Activated T-cell treated with anti-CD3 and anti-CD28 coated beads for 24 hours (primary cell): ENCODE measurements around the gene LIMS2.

Experiments
- DNase-seq: peaks from one replicate; pipeline ENCODE4 v3.0.0-alpha.2; 2020; ENCODE audit warnings: low read depth

The LIMS2 gene

DNA sequence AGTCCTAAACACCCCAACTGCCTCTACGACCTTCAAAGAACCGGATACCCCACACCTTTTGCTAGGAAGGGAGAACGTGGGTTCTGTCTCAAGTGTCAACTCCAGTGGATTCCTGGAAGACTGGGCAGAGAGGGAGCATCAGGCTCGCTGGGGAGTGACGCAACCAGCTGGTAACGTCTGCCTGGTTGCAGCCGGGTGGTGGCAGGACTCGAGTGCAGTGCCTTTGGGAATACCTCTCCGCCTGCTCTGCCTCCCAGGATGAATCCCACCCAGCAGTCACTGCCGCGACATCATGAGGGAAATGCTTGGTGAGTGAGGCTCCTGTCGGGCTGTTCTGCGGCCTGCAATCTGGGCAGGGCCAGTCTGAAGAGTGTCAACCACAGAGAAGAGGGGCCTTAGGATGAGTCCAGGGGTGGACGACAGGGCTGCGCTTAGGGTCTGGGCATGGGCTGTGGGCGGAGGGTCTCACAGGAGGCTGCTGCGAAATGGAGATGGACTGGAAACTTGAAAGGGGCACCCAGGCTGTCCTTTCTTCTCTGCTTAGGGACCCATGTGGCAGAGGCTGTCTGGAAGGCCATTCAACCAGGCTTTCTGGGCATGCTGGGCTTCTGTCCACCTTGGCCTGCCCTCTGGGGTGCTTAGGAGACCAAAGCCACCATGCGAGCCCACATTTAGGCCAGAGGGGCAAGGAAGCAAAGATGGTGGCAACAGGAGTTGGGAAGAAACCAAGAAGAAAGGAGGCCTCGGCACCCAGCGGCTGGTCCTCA lies 16.5 kb downstream of the LIMS2 start:
- no peak for DNase-seq

DNA sequence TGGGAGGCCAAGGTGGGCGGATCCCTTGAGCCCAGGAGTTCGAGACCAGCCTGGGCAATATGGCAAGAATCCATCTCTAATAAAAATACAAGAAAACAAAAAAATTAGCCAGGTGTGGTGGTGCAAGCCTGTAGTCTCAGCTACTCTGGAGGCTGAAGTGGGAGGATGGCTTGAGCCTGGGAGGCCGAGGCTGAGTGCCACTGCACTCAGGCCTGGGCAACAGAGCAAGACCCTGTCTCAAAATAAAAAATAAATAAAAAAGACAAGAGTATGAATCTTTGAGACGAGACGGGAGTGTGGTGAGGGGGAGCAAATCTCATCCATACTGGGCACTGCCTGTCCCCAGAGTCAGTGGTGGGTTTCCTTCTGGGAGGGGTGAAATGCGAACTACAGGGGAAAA lies 17.2 kb downstream of the LIMS2 start:
- DNase-seq, result no peak

DNA sequence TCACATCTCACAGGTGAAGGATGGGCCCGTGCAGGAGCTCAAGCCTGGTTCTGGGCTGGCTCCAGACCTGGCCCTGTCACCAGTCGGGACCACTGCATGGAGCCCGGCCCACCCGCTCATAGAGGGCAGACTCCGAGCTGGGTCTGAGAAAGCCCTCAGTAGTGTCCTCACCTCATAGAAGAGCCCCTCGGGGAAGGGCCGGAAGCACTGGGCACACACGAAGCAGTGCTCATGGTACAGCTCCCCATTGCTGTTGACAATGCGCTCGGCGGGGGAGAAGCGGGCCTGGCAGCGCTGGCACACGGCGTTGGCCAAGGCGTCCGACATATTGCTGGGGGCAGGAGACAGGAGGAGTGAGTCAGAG lies 18.1 kb downstream of the LIMS2 start:
- DNase-seq, result no peak

DNA sequence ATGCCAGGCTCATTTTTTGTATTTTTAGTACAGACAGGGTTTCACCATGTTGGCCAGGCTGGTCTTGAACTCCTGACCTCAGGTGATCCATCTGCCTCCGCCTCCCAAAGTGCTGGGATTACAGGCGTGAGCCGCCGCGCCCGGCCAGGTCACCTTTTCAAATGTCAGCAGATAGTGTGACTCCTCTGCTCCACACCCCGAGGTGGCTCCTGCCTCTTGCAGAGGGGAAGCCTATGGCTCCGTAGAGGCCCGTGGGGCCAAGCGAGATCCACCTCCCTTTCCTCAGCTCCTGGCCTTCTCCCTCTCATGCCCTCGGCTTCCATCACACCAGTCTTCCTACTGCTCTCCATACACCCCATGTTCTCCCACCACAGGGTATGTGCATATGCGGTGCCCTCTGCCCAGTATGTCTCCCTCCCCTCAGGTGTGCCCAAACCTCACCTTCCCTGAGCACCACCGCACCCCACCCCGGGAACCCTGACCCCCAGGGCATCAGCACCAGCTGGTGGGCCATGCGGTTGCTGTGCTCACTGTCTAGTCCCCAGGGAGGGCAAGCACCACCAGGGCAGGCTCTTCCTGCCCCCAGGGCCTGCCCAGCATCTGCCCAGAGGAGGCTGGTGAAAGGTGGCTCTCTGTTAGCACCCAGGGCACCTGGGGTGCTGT lies 18.6 kb downstream of the LIMS2 start:
- no peak for DNase-seq

DNA sequence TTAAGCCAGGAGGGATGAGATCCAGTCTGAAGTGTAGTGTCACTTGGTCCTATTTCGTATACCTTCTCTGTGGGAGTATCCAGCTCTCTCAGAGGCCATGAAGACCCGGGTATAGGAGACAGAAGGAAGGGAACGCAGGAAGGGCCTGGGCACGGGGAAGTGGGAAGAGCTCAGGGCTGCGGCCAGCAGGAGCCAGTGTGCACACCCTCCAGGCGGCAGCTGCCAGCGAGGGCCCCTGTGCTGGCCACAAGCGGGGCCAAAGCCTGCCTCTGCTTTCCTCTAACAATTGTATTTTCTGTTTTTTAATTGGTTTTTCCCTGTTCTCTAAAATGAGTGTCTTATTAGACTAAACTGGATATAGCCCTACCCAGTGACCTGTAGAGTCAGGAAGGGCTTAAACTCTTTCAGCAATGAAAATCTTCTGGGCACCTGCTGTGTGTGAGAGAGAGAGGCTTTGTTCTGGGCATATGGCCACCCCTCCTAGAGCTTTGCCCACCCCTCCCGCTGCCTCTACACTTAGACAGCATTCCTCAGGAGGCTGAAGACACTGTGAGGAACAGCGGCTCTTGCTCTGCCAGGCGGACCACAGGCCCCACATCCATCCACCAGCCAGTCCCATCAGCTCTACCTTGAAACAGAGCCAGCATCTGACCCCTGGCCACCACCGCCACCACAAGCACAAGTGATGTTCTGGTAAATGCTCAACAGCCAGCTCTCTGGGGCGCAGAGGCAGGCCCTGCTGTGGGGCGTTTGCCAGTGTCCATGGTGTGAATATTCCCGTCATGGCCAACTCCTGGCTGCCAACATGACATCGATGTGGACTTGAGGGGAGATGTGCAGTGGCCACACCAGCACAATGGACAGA lies 19.9 kb downstream of the LIMS2 start:
- DNase-seq, result no peak

DNA sequence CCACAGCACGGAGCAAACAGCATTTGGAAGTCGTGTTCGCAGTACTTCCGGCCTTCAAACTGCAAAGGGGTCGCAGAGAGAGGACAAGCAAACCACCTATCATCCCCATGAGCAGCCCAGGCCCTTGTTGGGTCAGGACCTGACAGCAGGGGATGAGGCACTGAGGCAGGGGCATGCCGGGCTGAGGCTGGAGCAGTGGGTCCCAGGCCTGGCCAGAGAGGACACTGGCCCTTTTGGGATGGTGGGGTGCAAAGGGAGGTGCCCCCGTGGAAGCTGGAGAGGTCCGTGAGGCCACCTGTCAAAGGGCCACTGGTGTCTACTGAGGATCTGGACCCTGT lies 20.5 kb downstream of the LIMS2 start:
- DNase-seq, result no peak

DNA sequence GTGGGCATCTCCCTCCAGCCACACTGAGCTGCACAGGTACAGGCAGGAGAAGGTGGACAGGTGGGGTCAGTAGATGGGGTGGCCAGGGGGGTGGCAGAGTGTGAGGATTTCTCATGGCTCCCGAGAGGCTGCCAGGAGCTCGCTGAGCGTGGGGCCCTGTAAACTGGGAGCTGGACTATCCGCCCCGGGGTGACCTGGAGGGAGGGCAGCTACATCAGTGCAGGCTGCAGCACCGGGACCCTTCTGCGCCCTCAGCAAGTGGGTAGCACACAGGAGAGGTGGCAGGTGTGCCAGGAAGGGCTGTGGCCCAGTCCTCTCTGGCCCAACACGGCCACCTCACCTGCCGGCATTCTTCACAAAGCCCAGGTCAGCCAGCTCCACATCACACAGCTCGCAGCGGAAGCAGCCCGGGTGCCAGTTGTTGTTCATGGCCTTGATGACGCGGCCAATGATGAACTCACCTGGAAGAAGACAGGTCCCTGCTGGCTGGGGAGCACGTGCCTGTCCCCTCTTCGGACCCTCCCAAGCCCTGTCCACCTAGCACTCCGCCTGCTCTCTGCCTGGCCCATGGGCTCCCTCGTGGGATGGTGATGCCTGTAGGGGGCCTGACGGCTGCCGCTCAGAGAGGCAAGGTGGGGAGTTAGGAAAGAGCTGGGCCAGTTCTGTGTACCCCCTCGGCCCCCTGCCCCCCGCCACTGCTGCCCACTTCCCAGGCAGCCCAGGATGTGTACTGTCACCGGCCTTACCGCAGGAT lies 21.1 kb downstream of the LIMS2 start:
- DNase-seq, result no peak

DNA sequence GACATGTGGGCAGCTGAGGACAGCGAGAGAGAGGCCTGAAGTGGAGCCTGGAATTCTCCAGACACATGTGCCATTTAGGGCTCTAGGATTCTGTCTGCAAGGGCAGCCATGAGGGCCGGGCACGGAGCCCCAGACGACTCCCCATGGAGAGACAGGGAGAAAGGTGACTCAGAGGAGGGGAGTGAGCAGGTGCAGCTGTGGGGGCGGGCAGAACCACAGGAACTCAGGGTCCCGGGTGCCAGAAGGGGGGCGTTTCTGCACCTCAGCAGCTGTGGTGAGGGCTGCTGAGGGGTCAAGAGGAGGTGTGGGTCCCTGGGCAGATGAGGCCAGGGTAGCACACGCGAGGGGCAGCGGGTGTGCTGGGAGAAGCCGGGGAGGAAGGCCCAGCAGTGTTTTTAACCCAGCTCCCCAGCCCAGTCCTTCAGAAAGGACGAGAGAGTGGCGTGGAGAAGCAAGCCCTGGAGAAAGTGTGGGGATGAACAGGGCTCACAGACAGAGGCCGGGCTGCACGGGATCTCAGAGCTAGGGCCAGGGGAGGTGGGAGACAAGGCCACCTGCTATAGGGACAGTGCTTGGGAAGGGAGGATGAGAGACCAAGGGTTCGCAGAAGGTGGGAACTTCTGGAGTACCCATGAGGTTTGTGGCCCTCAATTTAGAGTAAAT lies 21.8 kb downstream of the LIMS2 start:
- no peak for DNase-seq

DNA sequence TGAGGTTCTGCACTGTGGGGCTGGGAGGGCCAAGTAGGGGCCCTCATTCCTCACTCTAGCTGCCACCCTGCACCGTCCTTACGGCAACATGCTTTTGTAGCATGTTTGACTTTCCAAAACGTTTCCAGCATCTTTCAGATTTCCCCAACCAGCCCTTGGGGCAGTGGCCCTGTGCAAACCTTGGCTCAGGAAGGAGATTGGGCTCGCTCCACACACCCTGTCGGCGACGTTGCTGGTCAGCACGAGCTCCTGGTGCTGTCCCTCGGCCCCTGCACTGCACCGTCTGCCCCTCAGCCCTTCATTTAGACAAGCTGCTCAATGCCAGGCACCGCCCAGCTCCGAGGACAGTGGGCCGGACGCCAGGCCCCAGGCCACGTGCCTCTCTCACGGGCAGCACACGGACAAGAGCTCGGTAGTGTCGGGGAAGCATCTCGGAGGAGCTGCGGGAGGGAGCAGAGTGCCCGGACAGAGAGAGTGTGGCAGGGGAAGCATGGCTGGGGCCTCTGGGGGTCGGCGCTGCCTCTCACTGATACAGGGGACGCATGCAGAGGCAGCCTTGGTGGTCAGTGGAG lies 22.5 kb downstream of the LIMS2 start:
- no peak for DNase-seq

DNA sequence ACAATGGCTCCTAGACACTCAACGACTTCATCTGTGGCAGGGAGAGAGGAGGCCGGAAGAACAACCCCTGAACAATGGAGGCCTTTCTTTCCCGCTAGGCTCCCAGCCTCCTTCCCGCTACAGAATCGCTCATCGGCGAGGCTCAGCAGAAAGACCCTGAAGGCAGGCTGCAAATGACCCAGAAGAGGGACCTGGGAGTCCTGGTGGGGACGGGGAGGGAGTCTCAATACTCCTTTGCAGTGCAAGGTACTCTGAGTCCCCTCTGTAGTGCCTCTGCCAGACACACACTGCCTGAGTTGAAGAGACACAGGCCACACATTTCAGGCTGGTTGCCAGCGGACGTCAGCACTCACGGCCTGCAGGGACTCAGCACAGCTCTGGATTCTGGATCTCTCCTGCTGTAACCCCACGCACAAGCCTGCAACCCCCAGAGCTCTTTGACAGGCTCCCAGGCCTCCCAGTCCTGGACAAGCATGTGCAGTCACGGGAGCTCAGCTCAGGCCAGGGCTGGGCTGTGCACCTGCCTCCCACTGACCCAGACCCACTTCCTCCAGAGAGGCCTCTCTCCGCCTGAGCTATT lies 23.3 kb downstream of the LIMS2 start:
- DNase-seq, result no peak

DNA sequence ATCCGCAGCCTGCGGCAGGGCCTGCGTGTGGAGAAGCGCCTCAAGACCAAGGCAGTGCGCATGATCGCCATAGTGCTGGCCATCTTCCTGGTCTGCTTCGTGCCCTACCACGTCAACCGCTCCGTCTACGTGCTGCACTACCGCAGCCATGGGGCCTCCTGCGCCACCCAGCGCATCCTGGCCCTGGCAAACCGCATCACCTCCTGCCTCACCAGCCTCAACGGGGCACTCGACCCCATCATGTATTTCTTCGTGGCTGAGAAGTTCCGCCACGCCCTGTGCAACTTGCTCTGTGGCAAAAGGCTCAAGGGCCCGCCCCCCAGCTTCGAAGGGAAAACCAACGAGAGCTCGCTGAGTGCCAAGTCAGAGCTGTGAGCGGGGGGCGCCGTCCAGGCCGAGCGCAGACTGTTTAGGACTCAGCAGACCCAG lies 23.9 kb downstream of the LIMS2 start:
- DNase-seq, result no peak

DNA sequence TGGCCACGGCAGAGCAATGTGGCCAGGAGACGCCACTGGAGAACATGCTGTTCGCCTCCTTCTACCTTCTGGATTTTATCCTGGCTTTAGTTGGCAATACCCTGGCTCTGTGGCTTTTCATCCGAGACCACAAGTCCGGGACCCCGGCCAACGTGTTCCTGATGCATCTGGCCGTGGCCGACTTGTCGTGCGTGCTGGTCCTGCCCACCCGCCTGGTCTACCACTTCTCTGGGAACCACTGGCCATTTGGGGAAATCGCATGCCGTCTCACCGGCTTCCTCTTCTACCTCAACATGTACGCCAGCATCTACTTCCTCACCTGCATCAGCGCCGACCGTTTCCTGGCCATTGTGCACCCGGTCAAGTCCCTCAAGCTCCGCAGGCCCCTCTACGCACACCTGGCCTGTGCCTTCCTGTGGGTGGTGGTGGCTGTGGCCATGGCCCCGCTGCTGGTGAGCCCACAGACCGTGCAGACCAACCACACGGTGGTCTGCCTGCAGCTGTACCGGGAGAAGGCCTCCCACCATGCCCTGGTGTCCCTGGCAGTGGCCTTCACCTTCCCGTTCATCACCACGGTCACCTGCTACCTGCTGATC lies 24.4 kb downstream of the LIMS2 start:
- DNase-seq, result no peak

DNA sequence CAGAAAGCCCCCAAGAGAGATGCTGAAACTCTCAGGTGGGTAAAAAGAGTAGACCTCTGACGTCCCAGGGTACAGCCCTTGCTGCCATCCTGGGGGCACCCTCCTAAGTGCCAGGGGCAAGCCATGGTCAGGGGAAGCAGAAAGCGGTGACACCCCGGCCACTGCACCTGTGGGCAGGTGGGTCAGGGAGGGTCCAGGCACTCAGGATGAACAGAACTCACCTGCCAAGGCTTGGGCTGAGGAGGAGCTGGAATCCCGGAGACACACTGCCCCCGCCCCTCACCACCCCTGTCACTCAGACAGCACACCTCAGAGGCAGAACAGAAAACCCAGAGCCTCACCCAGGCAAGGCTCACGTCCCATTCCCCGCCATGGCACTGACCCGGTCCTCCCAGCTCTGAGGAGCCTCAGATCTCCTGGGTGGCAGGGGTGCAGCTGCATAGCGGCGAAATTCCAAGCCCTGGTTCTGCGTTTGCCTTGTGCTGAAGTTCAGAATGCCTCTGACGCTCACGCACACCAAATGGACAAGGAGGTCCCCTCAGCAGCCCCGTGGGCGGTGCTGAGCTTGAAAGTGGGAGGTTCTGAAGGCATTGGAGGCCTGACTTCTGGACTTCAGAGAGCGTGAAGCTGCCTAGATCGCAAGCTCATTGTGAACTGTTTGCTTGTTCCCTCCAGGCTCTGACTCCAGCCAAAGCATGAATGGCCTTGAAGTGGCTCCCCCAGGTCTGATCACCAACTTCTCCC lies 25.1 kb downstream of the LIMS2 start:
- no peak for DNase-seq

DNA sequence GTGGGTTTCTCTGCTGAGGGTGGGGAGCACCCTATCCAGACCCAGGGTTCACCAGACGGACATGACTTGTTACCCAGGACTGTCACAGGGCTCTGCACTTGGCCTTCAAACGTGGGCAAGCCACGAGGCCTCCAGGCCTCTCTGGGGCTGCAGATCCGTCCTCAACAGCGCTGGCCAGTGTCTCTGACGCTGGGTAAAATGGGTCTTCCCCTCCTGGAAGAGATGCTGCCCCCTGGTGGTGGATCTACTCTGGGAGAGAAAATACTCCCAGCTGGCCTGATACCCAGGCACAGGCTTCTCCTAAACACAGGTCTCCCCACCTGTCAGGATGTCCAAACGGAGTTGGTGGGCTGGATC lies 25.7 kb downstream of the LIMS2 start:
- DNase-seq, result peak; percentile 77

DNA sequence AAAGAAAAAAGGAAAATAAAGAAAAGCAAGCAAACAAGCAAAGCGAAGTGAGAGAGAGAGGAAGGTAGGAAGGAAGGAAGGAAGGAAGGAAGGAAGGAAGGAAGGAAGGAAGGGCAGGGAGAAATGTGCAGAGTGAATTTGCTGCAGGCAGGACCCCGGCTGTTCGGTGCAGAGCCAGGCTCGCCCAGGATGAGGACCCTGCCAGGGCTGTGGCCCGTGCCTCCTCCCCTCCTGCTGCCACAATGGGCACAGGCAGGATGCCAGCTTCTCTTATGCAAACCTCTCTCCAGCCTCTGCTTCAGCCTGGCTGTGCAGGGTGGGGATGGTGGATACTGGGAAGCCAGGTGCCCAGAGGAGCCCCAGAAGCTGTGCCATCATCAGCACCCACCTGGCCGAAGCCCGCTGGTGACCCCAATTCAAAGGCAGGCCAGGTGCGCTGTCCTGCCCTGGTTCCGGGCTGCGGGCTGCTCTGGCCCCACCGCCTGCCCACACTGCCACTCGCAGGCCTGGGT lies 26.2 kb downstream of the LIMS2 start:
- DNase-seq, result no peak

DNA sequence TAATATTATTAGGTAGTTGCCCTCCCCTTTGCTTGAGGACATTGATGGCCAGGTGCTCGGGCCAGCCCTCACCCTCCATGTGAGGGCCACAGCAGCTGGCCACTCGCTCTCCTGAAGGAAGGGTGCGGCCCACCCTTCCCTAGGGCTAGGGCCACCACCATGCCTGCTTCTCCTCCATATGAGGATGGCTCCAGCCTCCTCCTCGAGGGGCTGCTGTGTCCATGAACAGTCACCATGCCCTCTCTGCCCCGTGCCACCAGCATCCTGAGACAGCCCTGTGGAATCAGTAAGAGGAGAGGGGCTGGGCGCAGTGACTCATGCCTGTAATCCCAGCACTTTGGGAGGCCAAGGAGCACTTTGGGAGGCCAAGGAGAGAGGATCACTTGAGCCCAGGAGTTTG lies 27.0 kb downstream of the LIMS2 start:
- no peak for DNase-seq

DNA sequence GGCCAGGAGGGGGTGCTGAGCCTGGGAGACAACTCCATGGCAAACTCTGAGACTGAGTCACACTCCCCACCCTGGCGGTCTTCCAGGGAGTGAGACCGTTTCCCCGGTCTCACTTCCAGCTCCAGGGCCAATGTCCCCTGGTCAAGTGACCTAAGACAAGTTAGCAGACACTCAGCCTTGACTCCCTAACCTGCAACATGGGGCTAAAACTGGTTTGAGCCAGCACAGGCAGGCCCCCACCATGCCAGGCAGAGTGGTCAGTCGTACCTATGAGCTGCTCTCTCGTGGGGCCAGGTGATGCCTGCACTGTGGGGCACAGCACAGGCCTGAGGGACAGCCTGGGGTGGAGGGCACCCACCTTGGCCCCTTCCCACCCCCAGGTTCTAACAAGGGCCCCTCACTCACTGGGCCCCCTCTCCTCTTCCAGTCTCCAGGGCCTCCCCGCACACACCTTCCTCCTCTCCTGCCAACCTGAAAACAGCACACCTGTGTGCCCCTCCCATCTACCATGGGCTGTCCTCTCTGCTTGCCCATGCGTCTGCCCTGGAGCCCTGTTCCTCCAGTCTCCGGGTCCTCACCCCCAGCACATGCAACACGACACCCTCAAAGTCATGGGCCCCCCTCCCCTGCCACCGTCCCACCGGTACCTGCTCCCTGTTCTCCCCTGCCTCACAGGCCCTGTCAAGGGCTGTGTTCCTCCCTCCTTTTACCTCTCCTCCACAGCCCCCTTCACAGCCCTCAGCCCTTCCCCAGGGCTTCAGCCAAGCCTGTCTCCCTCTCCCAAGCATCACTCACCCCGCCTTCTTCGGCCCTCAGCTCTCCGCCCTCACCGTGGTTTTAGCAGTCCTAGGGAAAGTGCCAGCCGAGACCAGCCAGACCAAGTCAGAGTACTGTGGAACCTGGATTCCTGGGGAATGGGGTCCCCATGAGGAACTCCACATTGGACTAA lies 27.8 kb downstream of the LIMS2 start:
- no peak for DNase-seq

DNA sequence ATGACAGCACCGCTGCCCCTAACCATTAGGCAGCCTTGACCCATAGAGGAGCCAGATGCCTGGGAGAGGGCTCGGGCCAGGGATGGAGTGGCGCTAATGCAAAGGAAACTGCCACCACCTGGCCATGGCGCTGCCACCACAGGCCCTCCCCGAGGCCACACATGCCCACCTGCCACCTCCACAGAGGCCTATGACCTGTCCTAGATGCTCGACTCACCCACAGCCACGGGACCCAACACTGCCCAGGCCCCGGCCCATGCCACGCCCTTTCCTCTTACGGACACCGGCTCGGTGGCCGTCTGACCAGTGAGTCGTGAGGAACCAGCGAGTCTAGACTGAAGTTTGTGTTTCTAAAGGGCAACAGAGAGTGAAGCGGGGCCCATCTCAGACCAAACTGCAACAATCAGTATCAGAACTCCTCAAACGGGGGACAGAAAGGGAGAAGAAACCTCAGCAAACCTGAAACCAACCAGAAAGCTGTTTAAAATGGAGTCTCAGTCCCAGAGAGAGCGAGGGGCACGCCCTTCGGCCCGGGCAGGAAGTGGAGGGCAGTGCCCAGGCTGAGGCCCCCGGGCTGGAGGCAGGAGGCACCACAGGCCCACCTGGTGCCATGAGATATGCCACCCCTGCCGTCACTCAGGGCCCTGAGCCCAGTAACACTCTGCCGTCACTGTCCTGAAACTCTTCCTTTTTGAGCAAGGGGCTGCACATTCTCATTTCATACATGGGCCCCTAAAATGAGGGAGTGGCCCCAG lies 28.7 kb downstream of the LIMS2 start:
- no peak for DNase-seq
